Endothelial cell of umbilical vein (primary cell): ENCODE measurements around the gene ACADS.

Source experiments
- CTCF ChIP-seq, 2 donors: IDR thresholded peaks; 1 replicate in 1 of 2; 2 replicates in 1 of 2; pipeline ENCODE4 v1.5.1; 2011; ENCODE audit warnings: low read length in 2 of 2, mild to moderate bottlenecking in 2 of 2, moderate library complexity in 2 of 2, control low read depth in 1 of 2, inconsistent platforms in 1 of 2, low read depth in 1 of 2; ENCODE audit not compliant: insufficient read depth in 1 of 2; ENCODE audit errors: extremely low read depth in 1 of 2
- EZH2 ChIP-seq: IDR thresholded peaks from 2 replicates; pipeline ENCODE4 v1.6.1; 2012; ENCODE audit warnings: borderline replicate concordance, low read depth, mild to moderate bottlenecking, moderate library complexity, low read length, inconsistent platforms; ENCODE audit not compliant: severe bottlenecking
- GATA2 ChIP-seq: IDR thresholded peaks from 2 replicates; pipeline ENCODE4 v1.7.0; 2011; ENCODE audit warnings: low read depth, mild to moderate bottlenecking, moderate library complexity, mixed read lengths, low read length; ENCODE audit not compliant: insufficient read length, insufficient read depth
- JUN ChIP-seq: IDR thresholded peaks from 2 replicates; pipeline ENCODE4 v1.6.1; 2011; ENCODE audit warnings: borderline replicate concordance, low read depth; ENCODE audit not compliant: insufficient read length, insufficient read depth
- MYC ChIP-seq: IDR thresholded peaks from one replicate; pipeline ENCODE4 v1.6.1; 2011; ENCODE audit warnings: mild to moderate bottlenecking, low read depth, low read length

GRCh38 chr12:120787889-120788288 lies 62.3 kb downstream of the ACADS start:
- TF ChIP-seq CTCF (IDR thresholded peaks at IDR 0.05; ENCODE audit: extremely low read depth in 1 of 2, insufficient read depth in 1 of 2, low read depth in 1 of 2, low read length in 2 of 2) (no peak), GATA2 (no peak), EZH2 (no peak), JUN (no peak), MYC (no peak)
